Gastrocnemius medialis (tissue), 4 donors: ENCODE results near the gene SPDYE2.
"Not testable (repeated sequence)": the region's sequence is repeated elsewhere in the genome, so short reads cannot be mapped to it uniquely, and the experiment has no call there.

Experiments
- POLR2A ChIP-seq, 2 donors: fragments of 450-650 bp; IDR thresholded peaks; one replicate each; pipeline ENCODE4 v1.6.1; 2017; ENCODE audit warnings: antibody characterized with exemption in 2 of 2, mild to moderate bottlenecking in 2 of 2, moderate library complexity in 2 of 2
- TF ChIP-seq, protein P1 (sequence below), 5 experiments: fragments of 450-650 bp in 3 of 5; fragments of 200-600 bp in 2 of 5; sonication (generic) in 2 of 5; IDR thresholded peaks in 4 of 5; conservative IDR thresholded peaks in 1 of 5; 1 replicate in 4 of 5; 2 replicates in 1 of 5; pipeline ENCODE4 v1.5.1; 2016 to 2019; ENCODE audit warnings: antibody characterized with exemption in 5 of 5, mild to moderate bottlenecking in 3 of 5, moderate library complexity in 3 of 5

DNA sequence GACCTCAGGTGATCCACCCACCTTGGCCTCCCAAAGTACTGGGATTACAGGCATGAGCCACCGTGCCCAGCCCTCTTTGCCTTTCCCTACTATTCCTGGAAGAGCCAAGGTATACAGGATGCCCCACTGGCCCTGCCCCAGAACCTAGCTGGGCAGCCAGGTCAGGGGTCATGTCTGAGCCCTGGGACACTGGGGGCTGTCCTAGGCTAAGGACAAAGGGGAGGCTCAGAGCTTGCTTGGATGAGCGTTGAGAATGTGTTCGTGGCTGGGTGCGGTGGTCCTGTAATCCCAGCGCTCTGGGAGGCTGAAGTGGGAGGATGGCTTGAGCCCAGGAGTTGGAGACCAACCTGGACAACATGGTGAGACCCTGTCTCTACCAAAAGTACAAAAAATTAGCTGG, 27.5 kb downstream of the SPDYE2 start:
- TF ChIP-seq, protein P1, sequence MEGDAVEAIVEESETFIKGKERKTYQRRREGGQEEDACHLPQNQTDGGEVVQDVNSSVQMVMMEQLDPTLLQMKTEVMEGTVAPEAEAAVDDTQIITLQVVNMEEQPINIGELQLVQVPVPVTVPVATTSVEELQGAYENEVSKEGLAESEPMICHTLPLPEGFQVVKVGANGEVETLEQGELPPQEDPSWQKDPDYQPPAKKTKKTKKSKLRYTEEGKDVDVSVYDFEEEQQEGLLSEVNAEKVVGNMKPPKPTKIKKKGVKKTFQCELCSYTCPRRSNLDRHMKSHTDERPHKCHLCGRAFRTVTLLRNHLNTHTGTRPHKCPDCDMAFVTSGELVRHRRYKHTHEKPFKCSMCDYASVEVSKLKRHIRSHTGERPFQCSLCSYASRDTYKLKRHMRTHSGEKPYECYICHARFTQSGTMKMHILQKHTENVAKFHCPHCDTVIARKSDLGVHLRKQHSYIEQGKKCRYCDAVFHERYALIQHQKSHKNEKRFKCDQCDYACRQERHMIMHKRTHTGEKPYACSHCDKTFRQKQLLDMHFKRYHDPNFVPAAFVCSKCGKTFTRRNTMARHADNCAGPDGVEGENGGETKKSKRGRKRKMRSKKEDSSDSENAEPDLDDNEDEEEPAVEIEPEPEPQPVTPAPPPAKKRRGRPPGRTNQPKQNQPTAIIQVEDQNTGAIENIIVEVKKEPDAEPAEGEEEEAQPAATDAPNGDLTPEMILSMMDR (IDR thresholded peaks at IDR 0.05 in 4 of 5, conservative IDR thresholded peaks at IDR 0.05 in 1 of 5), result not testable (repeated sequence)
- not testable (repeated sequence) for TF ChIP-seq POLR2A (IDR thresholded peaks at IDR 0.05)
